Measurements from ENCODE around the gene CALCR. TPM values are rescaled to one million over a fixed set of nuclear protein-coding genes. Genes with fewer than 3 reads are reported as not detected.
"Not testable (repeated sequence)": the region's sequence is repeated elsewhere in the genome, so short reads cannot be mapped to it uniquely, and the experiment has no call there.

The CALCR gene
- total and polyA plus RNA-seq, 4 donors = 0.39 to 2.4 (median 0.82) TPM

DNA sequence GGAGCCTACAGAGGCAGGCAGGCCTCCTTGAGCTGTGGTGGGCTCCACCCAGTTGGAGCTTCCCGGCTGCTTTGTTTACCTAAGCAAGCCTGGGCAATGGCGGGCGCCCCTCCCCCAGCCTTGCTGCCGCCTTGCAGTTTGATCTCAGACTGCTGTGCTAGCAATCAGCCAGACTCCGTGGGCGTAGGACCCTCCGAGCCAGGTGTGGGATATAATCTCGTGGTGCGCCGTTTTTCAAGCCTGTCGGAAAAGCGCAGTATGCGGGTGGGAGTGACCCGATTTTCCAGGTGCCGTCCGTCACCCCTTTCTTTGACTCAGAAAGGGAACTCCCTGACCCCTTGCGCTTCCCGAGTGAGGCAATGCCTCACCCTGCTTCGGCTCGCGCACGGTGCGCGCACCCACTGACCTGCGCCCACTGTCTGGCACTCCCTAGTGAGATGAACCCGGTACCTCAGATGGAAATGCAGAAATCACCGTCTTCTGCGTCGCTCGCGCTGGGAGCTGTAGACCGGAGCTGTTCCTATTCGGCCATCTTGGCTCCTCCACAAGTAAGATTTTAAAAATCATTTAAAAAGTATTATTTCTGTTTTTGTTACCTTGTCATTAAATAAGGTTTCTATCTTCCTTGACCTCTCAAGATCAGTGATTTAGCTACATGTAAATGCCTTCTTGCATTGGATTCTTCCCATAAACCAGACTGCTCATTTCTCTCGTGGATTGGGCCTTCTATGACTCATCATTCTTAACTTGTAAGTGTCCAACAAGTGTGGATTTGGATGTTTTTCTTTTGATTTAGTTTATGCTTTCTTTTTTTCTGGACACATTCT is 16.9 kb upstream of the CALCR start:
- H3K9me3 ChIP-seq (ENCODE audit: control insufficient read depth, insufficient read depth, low read length); H3K4me3 ChIP-seq (ENCODE audit: low read depth, low read length); H3K27me3 ChIP-seq (ENCODE audit: control insufficient read depth, insufficient read depth, low read length); H3K27ac ChIP-seq (ENCODE audit: low read depth, low read length); H3K36me3 ChIP-seq (ENCODE audit: control insufficient read depth, insufficient read depth, low read length); H3K4me1 ChIP-seq (ENCODE audit: control insufficient read depth, insufficient read depth, low read length); DNase-seq (ENCODE audit: low read depth in 4 of 6, low spot score in 6 of 6): not testable (repeated sequence)
- 79% methylated on average over 6 of the region's 34 CpGs for WGBS (ENCODE audit: insufficient coverage)

DNA sequence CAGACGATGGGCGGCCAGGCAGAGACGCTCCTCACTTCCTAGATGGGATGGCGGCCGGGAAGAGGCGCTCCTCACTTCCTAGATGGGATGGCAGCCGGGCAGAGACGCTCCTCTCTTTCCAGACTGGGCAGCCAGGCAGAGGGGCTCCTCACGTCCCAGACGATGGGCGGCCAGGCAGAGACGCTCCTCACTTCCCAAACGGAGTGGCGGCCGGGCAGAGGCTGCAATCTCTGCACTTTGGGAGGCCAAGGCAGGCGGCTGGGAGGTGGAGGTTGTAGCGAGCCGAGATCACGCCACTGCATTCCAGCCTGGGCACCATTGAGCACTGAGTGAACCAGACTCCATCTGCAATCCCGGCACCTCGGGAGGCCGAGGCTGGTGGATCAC is 11.9 kb upstream of the CALCR start:
- WGBS (ENCODE audit: insufficient coverage) = 100% methylated on average over 2 of the region's 22 CpGs
- H3K27me3 ChIP-seq (ENCODE audit: control insufficient read depth, insufficient read depth, low read length) = not testable (repeated sequence)

GRCh38 chr7:93585694-93586478 is 11.4 kb upstream of the CALCR start:
- not testable (repeated sequence) for H3K4me1 ChIP-seq (ENCODE audit: control insufficient read depth, insufficient read depth, low read length); H3K4me3 ChIP-seq (ENCODE audit: low read depth, low read length); H3K36me3 ChIP-seq (ENCODE audit: control insufficient read depth, insufficient read depth, low read length); DNase-seq (ENCODE audit: low read depth in 4 of 6, low spot score in 6 of 6); H3K27me3 ChIP-seq (ENCODE audit: control insufficient read depth, insufficient read depth, low read length); H3K27ac ChIP-seq (ENCODE audit: low read depth, low read length); H3K9me3 ChIP-seq (ENCODE audit: control insufficient read depth, insufficient read depth, low read length)
- 100% methylated on average over 9 of the region's 54 CpGs for WGBS (ENCODE audit: insufficient coverage)

More for the DNA sequence above, 11.9 kb upstream of the CALCR start:
- not testable (repeated sequence) for H3K36me3 ChIP-seq (ENCODE audit: control insufficient read depth, insufficient read depth, low read length); H3K27ac ChIP-seq (ENCODE audit: low read depth, low read length); H3K9me3 ChIP-seq (ENCODE audit: control insufficient read depth, insufficient read depth, low read length); DNase-seq (ENCODE audit: low read depth in 4 of 6, low spot score in 6 of 6); H3K4me1 ChIP-seq (ENCODE audit: control insufficient read depth, insufficient read depth, low read length); H3K4me3 ChIP-seq (ENCODE audit: low read depth, low read length)

DNA sequence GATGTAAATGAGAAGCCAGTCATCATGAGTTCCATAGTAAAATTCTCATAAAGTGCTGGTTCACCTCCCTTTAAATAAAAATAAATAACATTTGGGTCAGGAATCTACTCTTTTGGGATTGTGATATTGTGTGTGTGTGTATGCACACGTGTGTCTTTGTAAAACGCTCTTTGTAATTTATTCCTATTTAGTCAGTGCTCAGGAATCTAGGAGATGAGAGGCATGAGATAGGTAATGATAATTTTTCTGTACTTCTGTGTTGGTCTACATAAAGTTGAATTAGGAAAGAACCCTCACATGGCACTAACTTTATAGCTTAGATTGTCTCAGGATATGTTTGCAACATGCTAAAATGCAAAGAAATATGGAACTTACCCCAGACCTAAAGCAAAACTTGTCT is 4.9 kb upstream of the CALCR start:
- no CpG with 5 or more reads among the region's 2 CpGs for WGBS (ENCODE audit: insufficient coverage)
- H3K9me3 ChIP-seq (ENCODE audit: control insufficient read depth, insufficient read depth, low read length) = no peaks in the 10 kb centered on the region
- no peaks in the 10 kb centered on the region for H3K36me3 ChIP-seq (ENCODE audit: control insufficient read depth, insufficient read depth, low read length)
- H3K27me3 ChIP-seq (ENCODE audit: control insufficient read depth, insufficient read depth, low read length) = peaks cover 27% of the 10 kb centered on the region
- H3K4me1 ChIP-seq (ENCODE audit: control insufficient read depth, insufficient read depth, low read length) = peaks cover 15% of the 10 kb centered on the region
- H3K27ac ChIP-seq (ENCODE audit: low read depth, low read length) = no peak overlapping the region
- H3K4me3 ChIP-seq (ENCODE audit: low read depth, low read length) = no peak overlapping the region
- no peak for DNase-seq (ENCODE audit: low read depth in 4 of 6, low spot score in 6 of 6)

DNA sequence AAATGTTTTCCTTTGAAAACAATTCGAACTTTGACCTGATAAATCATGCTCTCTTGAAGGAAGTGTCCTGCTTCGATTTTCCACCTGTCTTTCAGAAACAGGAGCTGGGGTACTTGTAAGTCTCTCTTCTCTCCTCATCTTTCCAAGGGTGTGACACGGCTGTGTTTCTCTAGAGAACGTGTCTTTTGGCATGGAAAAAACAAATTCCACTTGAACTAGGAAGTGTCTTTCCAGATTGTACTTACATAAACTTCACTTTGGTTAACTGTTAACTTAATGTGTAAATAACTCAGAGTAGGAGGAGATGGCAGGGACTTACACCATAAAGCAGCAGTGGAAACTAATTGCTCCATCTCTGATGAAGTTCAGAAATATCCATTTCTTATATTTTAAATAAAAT is 4.2 kb upstream of the CALCR start:
- Histone ChIP-seq H3K4me1 (ENCODE audit: control insufficient read depth, insufficient read depth, low read length) (peaks cover 20% of the 10 kb centered on the region), H3K4me3 (ENCODE audit: low read depth, low read length) (no peak overlapping the region), H3K9me3 (ENCODE audit: control insufficient read depth, insufficient read depth, low read length) (no peaks in the 10 kb centered on the region), H3K27me3 (ENCODE audit: control insufficient read depth, insufficient read depth, low read length) (peaks cover 33% of the 10 kb centered on the region), H3K36me3 (ENCODE audit: control insufficient read depth, insufficient read depth, low read length) (no peaks in the 10 kb centered on the region), H3K27ac (ENCODE audit: low read depth, low read length) (no peak overlapping the region)
- WGBS (ENCODE audit: insufficient coverage) = 83% methylated on average over 1 of the region's 4 CpGs
- no peak for DNase-seq (ENCODE audit: low read depth in 4 of 6, low spot score in 6 of 6)

- no peaks in the 10 kb centered on the region for H3K36me3 ChIP-seq (ENCODE audit: control insufficient read depth, insufficient read depth, low read length)
- DNase-seq (ENCODE audit: low read depth in 4 of 6, low spot score in 6 of 6) = no peak
- H3K27me3 ChIP-seq (ENCODE audit: control insufficient read depth, insufficient read depth, low read length) = peaks cover 42% of the 10 kb centered on the region
Observed at GRCh38 chr7:93575555-93576399, 1.3 kb upstream of the CALCR start.

GRCh38 chr7:93574269-93574645 is 267 bp downstream of the CALCR start:
- Histone ChIP-seq H3K4me1 (ENCODE audit: control insufficient read depth, insufficient read depth, low read length) (peaks cover 20% of the 10 kb centered on the region), H3K27me3 (ENCODE audit: control insufficient read depth, insufficient read depth, low read length) (peaks cover 42% of the 10 kb centered on the region), H3K9me3 (ENCODE audit: control insufficient read depth, insufficient read depth, low read length) (no peaks in the 10 kb centered on the region), H3K4me3 (ENCODE audit: low read depth, low read length) (no peak overlapping the region), H3K36me3 (ENCODE audit: control insufficient read depth, insufficient read depth, low read length) (no peaks in the 10 kb centered on the region), H3K27ac (ENCODE audit: low read depth, low read length) (no peak overlapping the region)
- 0% methylated on average over 19 of the region's 19 CpGs for WGBS (ENCODE audit: insufficient coverage)
- DNase-seq (ENCODE audit: low read depth in 4 of 6, low spot score in 6 of 6) = no peak

More at GRCh38 chr7:93575555-93576399, 1.3 kb upstream of the CALCR start:
- Histone ChIP-seq H3K9me3 (ENCODE audit: control insufficient read depth, insufficient read depth, low read length) (no peaks in the 10 kb centered on the region), H3K4me1 (ENCODE audit: control insufficient read depth, insufficient read depth, low read length) (peaks cover 20% of the 10 kb centered on the region), H3K4me3 (ENCODE audit: low read depth, low read length) (no peak overlapping the region), H3K27ac (ENCODE audit: low read depth, low read length) (no peak overlapping the region)
- WGBS (ENCODE audit: insufficient coverage) = 3% methylated on average over 18 of the region's 21 CpGs

- Histone ChIP-seq H3K9me3 (ENCODE audit: control insufficient read depth, insufficient read depth, low read length) (no peaks in the 10 kb centered on the region), H3K36me3 (ENCODE audit: control insufficient read depth, insufficient read depth, low read length) (no peaks in the 10 kb centered on the region), H3K4me1 (ENCODE audit: control insufficient read depth, insufficient read depth, low read length) (peaks cover 3% of the 10 kb centered on the region), H3K27me3 (ENCODE audit: control insufficient read depth, insufficient read depth, low read length) (peaks cover 13% of the 10 kb centered on the region), H3K27ac (ENCODE audit: low read depth, low read length) (no peak overlapping the region), H3K4me3 (ENCODE audit: low read depth, low read length) (no peak overlapping the region)
- no CpG with 5 or more reads among the region's 2 CpGs for WGBS (ENCODE audit: insufficient coverage)
- DNase-seq (ENCODE audit: low read depth in 4 of 6, low spot score in 6 of 6) = no peak
Observed at GRCh38 chr7:93569189-93569588, 5.3 kb downstream of the CALCR start.

GRCh38 chr7:93566876-93567275 is 7.6 kb downstream of the CALCR start:
- H3K9me3 ChIP-seq (ENCODE audit: control insufficient read depth, insufficient read depth, low read length) = no peaks in the 10 kb centered on the region
- H3K27ac ChIP-seq (ENCODE audit: low read depth, low read length) = no peak overlapping the region
- no peaks in the 10 kb centered on the region for H3K27me3 ChIP-seq (ENCODE audit: control insufficient read depth, insufficient read depth, low read length)
- H3K4me3 ChIP-seq (ENCODE audit: low read depth, low read length) = no peak overlapping the region
- H3K36me3 ChIP-seq (ENCODE audit: control insufficient read depth, insufficient read depth, low read length) = no peaks in the 10 kb centered on the region
- no peak for DNase-seq (ENCODE audit: low read depth in 4 of 6, low spot score in 6 of 6)
- no peaks in the 10 kb centered on the region for H3K4me1 ChIP-seq (ENCODE audit: control insufficient read depth, insufficient read depth, low read length)

Data from spinal cord (tissue), 10 donors.